Peyer's patch (tissue), 4 donors: ENCODE data around the gene ITGA11.

Experiments
- CTCF ChIP-seq, 6 experiments: fragments of 450-650 bp in 4 of 6; fragments of 200-600 bp in 2 of 6; sonication (generic) in 1 of 6; IDR thresholded peaks; one replicate each; pipeline ENCODE4 v1.5.1; 2017 to 2019; ENCODE audit warnings: antibody characterized with exemption in 6 of 6, mild to moderate bottlenecking in 3 of 6, moderate library complexity in 1 of 6
- POLR2A ChIP-seq, 2 donors: fragments of 450-650 bp; IDR thresholded peaks; one replicate each; pipeline ENCODE4 v1.5.1; 2017; ENCODE audit warnings: antibody characterized with exemption in 2 of 2, mild to moderate bottlenecking in 2 of 2, moderate library complexity in 2 of 2

GRCh38 chr15:68364660-68365035, 67.3 kb downstream of the ITGA11 start:
- TF ChIP-seq POLR2A (IDR thresholded peaks at IDR 0.05) (no peak), CTCF (IDR thresholded peaks at IDR 0.05) (no peak)
